ENCODE measurements around the gene FAM219B. TPM values are rescaled to one million over a fixed set of nuclear protein-coding genes. Genes with fewer than 3 reads are reported as not detected.

Gene FAM219B
- total and polyA plus RNA-seq, 2 of the 8 experiments (the other 6 are each of a cell fraction or from before 2014, with no cell fraction given), result 57.1 to 66.6 TPM

DNA sequence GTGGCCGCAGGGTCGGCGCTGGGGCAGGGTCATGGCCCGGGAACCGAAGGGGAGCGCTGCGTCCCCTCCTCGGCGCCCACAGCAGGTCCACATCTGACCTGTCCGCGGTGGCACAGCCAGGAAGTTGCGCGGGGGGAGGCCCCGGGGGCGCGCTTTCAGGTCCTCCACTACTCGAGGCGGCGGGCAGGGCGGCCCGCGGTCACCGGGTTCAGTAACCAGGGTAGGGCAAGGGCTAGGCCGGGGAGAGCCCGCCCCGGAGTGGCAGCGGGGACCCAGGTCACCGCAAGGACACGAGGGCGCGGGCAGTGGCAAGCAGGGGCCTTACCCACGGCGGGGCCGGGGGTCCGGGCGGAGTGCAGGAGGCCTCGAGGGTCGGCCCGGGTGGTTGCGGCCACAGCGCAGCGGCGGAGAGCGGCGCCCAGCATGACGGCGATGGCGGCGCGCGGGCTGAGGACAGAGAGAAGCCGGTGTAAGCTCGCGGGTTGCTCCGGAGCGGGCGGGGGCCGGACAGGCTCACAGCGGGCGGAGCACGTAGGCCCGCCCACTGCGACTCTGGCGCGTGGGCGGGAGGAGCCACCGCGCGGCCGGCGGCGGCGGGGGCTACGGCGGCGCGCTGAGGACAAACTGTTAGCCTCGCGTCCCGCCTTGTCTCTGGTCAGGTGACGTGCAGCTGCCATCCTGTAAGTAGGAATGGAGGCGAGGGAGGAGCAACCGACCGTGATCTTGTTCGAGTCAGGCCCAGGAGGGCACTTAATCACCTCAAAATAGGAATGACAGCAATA, 31.1 kb upstream of the FAM219B start, which contains the start of gene COX5A (continued):
- peak; percentile 86 for TF ChIP-seq ASH2L (IDR thresholded peaks at IDR 0.05; ENCODE audit: low read length)
- peak; percentile 78; the same call in 1 of the 2 replicates for TF ChIP-seq TBP (IDR thresholded peaks at IDR 0.05; ENCODE audit: low read depth, low read length)
- TF ChIP-seq EGR1 (IDR thresholded peaks at IDR 0.05; ENCODE audit: borderline replicate concordance, low read depth, low read length), result peak; percentile 99
- TF ChIP-seq CREB1 (IDR thresholded peaks at IDR 0.05), result peak; percentile 94
- TF ChIP-seq SIN3A (conservative IDR thresholded peaks at IDR 0.05 in 1 of 2, IDR thresholded peaks at IDR 0.05 in 1 of 2; ENCODE audit: low read depth in 1 of 2, low read length in 2 of 2), result no peak
- no peak for TF ChIP-seq GABPA (IDR thresholded peaks at IDR 0.05; ENCODE audit: borderline replicate concordance, insufficient read depth, low read length)
- TF ChIP-seq YY1 (IDR thresholded peaks at IDR 0.05; ENCODE audit: low read depth, low read length), result peak; percentile 76
- no peak for TF ChIP-seq RNF2 (IDR thresholded peaks at IDR 0.05; ENCODE audit: borderline replicate concordance, low read depth, low read length, missing control alignments, poor library complexity, severe bottlenecking)
- no peak for TF ChIP-seq SIX5 (IDR thresholded peaks at IDR 0.05; ENCODE audit: low read depth, low read length)
- no peak for TF ChIP-seq NRF1 (IDR thresholded peaks at IDR 0.05; ENCODE audit: low read depth, low read length)
- TF ChIP-seq MAFK (IDR thresholded peaks at IDR 0.05; ENCODE audit: low read depth, low read length), result no peak
- no peak for TF ChIP-seq SUZ12 (IDR thresholded peaks at IDR 0.05; ENCODE audit: low read length)
- TF ChIP-seq, protein P1, sequence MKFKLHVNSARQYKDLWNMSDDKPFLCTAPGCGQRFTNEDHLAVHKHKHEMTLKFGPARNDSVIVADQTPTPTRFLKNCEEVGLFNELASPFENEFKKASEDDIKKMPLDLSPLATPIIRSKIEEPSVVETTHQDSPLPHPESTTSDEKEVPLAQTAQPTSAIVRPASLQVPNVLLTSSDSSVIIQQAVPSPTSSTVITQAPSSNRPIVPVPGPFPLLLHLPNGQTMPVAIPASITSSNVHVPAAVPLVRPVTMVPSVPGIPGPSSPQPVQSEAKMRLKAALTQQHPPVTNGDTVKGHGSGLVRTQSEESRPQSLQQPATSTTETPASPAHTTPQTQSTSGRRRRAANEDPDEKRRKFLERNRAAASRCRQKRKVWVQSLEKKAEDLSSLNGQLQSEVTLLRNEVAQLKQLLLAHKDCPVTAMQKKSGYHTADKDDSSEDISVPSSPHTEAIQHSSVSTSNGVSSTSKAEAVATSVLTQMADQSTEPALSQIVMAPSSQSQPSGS (IDR thresholded peaks at IDR 0.05; ENCODE audit: low read length), result no peak
- no peak for TF ChIP-seq CHD1 (IDR thresholded peaks at IDR 0.05; ENCODE audit: low read depth, low read length)
- no peak for TF ChIP-seq BCL11A (IDR thresholded peaks at IDR 0.05; ENCODE audit: low read depth in 2 of 2, low read length in 2 of 2)
- TF ChIP-seq PHF8 (conservative IDR thresholded peaks at IDR 0.05; ENCODE audit: low read depth, low read length), result peak; percentile 92
- TF ChIP-seq, protein P2, sequence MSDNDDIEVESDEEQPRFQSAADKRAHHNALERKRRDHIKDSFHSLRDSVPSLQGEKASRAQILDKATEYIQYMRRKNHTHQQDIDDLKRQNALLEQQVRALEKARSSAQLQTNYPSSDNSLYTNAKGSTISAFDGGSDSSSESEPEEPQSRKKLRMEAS (IDR thresholded peaks at IDR 0.05), result peak; percentile 79
- peak; percentile 31; the same call in 1 of the 2 replicates for TF ChIP-seq TEAD4 (IDR thresholded peaks at IDR 0.05; ENCODE audit: low read depth, low read length)
- TF ChIP-seq CTBP2 (IDR thresholded peaks at IDR 0.05; ENCODE audit: borderline replicate concordance, insufficient read depth, insufficient read length, low read length), result no peak
- no peak for TF ChIP-seq RXRA (IDR thresholded peaks at IDR 0.05; ENCODE audit: insufficient read depth, low read depth, low read length)
- no peak for TF ChIP-seq JUN (IDR thresholded peaks at IDR 0.05; ENCODE audit: low read depth, low read length)
- peak; percentile 97 for TF ChIP-seq KDM4A (IDR thresholded peaks at IDR 0.05; ENCODE audit: low read depth, low read length, severe bottlenecking)

All from H1 (cell line).